ENCODE measurements around the gene B3GNT3. TPM values are rescaled to one million over a fixed set of nuclear protein-coding genes. Genes with fewer than 3 reads are reported as not detected.

Gene B3GNT3
- total RNA-seq, 1 experiment from 2014 or later: 39.5 TPM

- Histone ChIP-seq H3K4me1 (ENCODE audit: insufficient read depth, low read length) (peaks cover 19% of the 10 kb centered on the region), H3K27ac (ENCODE audit: low read length) (no peak overlapping the region), H2AFZ (ENCODE audit: low read length) (peak overlapping the region; percentile 83), H3K79me2 (ENCODE audit: low read length) (peaks cover 14% of the 10 kb centered on the region), H4K20me1 (ENCODE audit: low read length) (no peaks in the 10 kb centered on the region), H3K9ac (ENCODE audit: low read length) (peak overlapping the region; percentile 23), H3K9me3 (ENCODE audit: low read length) (no peaks in the 10 kb centered on the region), H3K4me3 (ENCODE audit: low read length) (peak overlapping the region; percentile 76), H3F3A (ENCODE audit: low read length, unreplicated experiment) (no peaks in the 10 kb centered on the region), H3K9me2 (replicated peaks; ENCODE audit: low read length) (no peaks in the 10 kb centered on the region), H3K27me3 (ENCODE audit: low read length) (no peaks in the 10 kb centered on the region), H3K4me2 (ENCODE audit: low read length) (peak overlapping the region; percentile 99), H3K36me3 (ENCODE audit: low read depth, low read length) (no peaks in the 10 kb centered on the region)
- intact Hi-C loops (cut with micrococcal nuclease): loop anchor here (1.0 to 5.0 kb wide), 3 partner anchors 10 to 224 kb away; no protein-coding TSS in a partner anchor
- ChIA-PET CTCF (interaction anchor here (1.1 kb wide), 2 partner anchors 11 to 18 kb away, joined by 3 to 9 read pairs; partner anchors contain the start of gene RPL18A), POLR2A (ENCODE audit: unreplicated experiment) (interaction anchor here (0.6 to 1.7 kb wide), 3 partner anchors 9 to 18 kb away, joined by 5 to 28 read pairs (median 6); partner anchors contain the start of gene RPL18A)
- TSS peak; percentile 80 for BruUV-seq (replicated peaks)
- DNase-seq: no peak
- ATAC-seq: peak; percentile 55
- TF ChIP-seq EZH2phosphoT487 (IDR thresholded peaks at IDR 0.05; ENCODE audit: borderline replicate concordance, low read length): no peak
- TF ChIP-seq EZH2 (IDR thresholded peaks at IDR 0.05; ENCODE audit: low read length, unreplicated experiment): no peak
- TF ChIP-seq CTCF (conservative IDR thresholded peaks at IDR 0.05; ENCODE audit: low read depth, low read length): no peak
Observed at GRCh38 chr19:17841371-17841809, 46.5 kb downstream of the B3GNT3 start.

- peak overlapping the region; percentile 99 for H3K4me2 ChIP-seq (ENCODE audit: low read length)
- H4K20me1 ChIP-seq (ENCODE audit: low read length): no peaks in the 10 kb centered on the region
- no peaks in the 10 kb centered on the region for H3K9me3 ChIP-seq (ENCODE audit: low read length)
- BruUV-seq (replicated peaks): no TSS peak
- peak overlapping the region; percentile 51 for H3K27ac ChIP-seq (ENCODE audit: low read length)
- peak overlapping the region; percentile 76 for H3K4me3 ChIP-seq (ENCODE audit: low read length)
- peak; percentile 97 for DNase-seq
- H3K4me1 ChIP-seq (ENCODE audit: insufficient read depth, low read length): peaks cover 19% of the 10 kb centered on the region
- POLR2A ChIA-PET (ENCODE audit: unreplicated experiment): interaction anchor here (0.5 to 1.7 kb wide), 5 partner anchors 10 to 47 kb away, joined by 3 to 28 read pairs (median 5); partner anchors contain the start of genes B3GNT3 and RPL18A
- peaks cover 14% of the 10 kb centered on the region for H3K79me2 ChIP-seq (ENCODE audit: low read length)
- TF ChIP-seq EZH2 (IDR thresholded peaks at IDR 0.05; ENCODE audit: low read length, unreplicated experiment) (no peak), EZH2phosphoT487 (IDR thresholded peaks at IDR 0.05; ENCODE audit: borderline replicate concordance, low read length) (no peak), CTCF (conservative IDR thresholded peaks at IDR 0.05; ENCODE audit: low read depth, low read length) (no peak)
- peak overlapping the region; percentile 94 for H3K9ac ChIP-seq (ENCODE audit: low read length)
- peak; percentile 85 for ATAC-seq
- no peaks in the 10 kb centered on the region for H3K27me3 ChIP-seq (ENCODE audit: low read length)
- H2AFZ ChIP-seq (ENCODE audit: low read length): peak overlapping the region; percentile 87
- H3K9me2 ChIP-seq (replicated peaks; ENCODE audit: low read length): no peaks in the 10 kb centered on the region
- H3K36me3 ChIP-seq (ENCODE audit: low read depth, low read length): no peaks in the 10 kb centered on the region
- CTCF ChIA-PET: interaction anchor here (0.7 to 1.1 kb wide), 3 partner anchors 11 to 346 kb away, joined by 3 to 9 read pairs (median 7); partner anchors contain the start of gene RPL18A
- intact Hi-C loops (cut with micrococcal nuclease): loop anchor here (1.0 to 5.0 kb wide), 3 partner anchors 11 to 225 kb away; no protein-coding TSS in a partner anchor
- H3F3A ChIP-seq (ENCODE audit: low read length, unreplicated experiment): no peaks in the 10 kb centered on the region
Observed at GRCh38 chr19:17841810-17842662, 47.1 kb downstream of the B3GNT3 start.
